Panc1 (cell line): ENCODE data around the gene GNB1. TPM values are rescaled to one million over a fixed set of nuclear protein-coding genes. Genes with fewer than 3 reads are reported as not detected.

Experiments
- ATAC-seq: fragments of 200-7000 bp; cut with Tn5 transposase; 2 replicates; pipeline ENCODE4 v1.9.1; 2020; ENCODE audit warnings: mild to moderate bottlenecking, moderate library complexity
- BruUV-seq: library from RNA; stranded (reverse); fragments of 400-500 nt; replicated peaks from 2 replicates; lab custom pipeline; 2021; lab: Mats Ljungman, UMichigan
- CTCF ChIA-PET: fragments of 300-600 bp; sonication (Branson Sonifier 250); formaldehyde crosslinking; loops from one replicate; lab custom pipeline; 2022; ENCODE audit warnings: antibody characterized with exemption; lab: Charles Lee
- POLR2A ChIA-PET: fragments of 300-600 bp; sonication (Branson Sonifier 250); formaldehyde crosslinking; loops from one replicate; lab custom pipeline; 2022; ENCODE audit warnings: antibody characterized with exemption; lab: Charles Lee
- DNase-seq: peaks from one replicate; pipeline ENCODE4 v3.0.0-alpha.2; 2010; ENCODE audit warnings: low read depth, low spot score
- H3K27ac ChIP-seq: 2 replicates; pipeline ENCODE4 v1.5.1; 2011; ENCODE audit warnings: mild to moderate bottlenecking, low read length, inconsistent platforms
- H3K27me3 ChIP-seq: fragments of 200-500 bp; sonication (Bioruptor generic); 2 replicates; pipeline ENCODE4 v1.6.0; 2014; ENCODE audit warnings: low read length, inconsistent platforms; ENCODE audit not compliant: control insufficient read depth, insufficient read depth
- H3K36me3 ChIP-seq: fragments of 200-500 bp; sonication (Bioruptor generic); 2 replicates; pipeline ENCODE4 v1.5.1; 2014; ENCODE audit warnings: inconsistent platforms, mild to moderate bottlenecking, low read length, moderate library complexity; ENCODE audit not compliant: control insufficient read depth, insufficient read depth
- H3K4me1 ChIP-seq: 2 replicates; pipeline ENCODE4 v1.5.1; 2011; ENCODE audit warnings: inconsistent platforms, mild to moderate bottlenecking, low read length, moderate library complexity; ENCODE audit not compliant: control insufficient read depth, insufficient read depth
- H3K4me3 ChIP-seq, 2 experiments: 2 replicates each; pipeline ENCODE4 v1.5.1; 2011 to 2012; ENCODE audit warnings: low read depth in 2 of 2, low read length in 2 of 2, mild to moderate bottlenecking in 2 of 2, inconsistent platforms in 1 of 2, moderate library complexity in 1 of 2
- H3K9me3 ChIP-seq: fragments of 200-500 bp; sonication (Bioruptor generic); 2 replicates; pipeline ENCODE4 v1.5.1; 2014; ENCODE audit warnings: low read depth, mild to moderate bottlenecking, inconsistent platforms, low read length, moderate library complexity; ENCODE audit not compliant: control insufficient read depth, insufficient read depth
- CTCF ChIP-seq: fragments of 450-650 bp; IDR thresholded peaks from 2 replicates; pipeline ENCODE4 v1.5.1; 2017; ENCODE audit warnings: mild to moderate bottlenecking
- POLR2AphosphoS5 ChIP-seq: IDR thresholded peaks from 2 replicates; pipeline ENCODE4 v1.6.1; 2012; ENCODE audit warnings: mild to moderate bottlenecking, low read depth, low read length, moderate library complexity
- REST ChIP-seq, 2 experiments: IDR thresholded peaks; 2 replicates each; pipeline ENCODE4 v1.6.1; 2011 to 2012; ENCODE audit warnings: low read depth in 2 of 2, control low read depth in 1 of 2, low read length in 1 of 2, mild to moderate bottlenecking in 1 of 2, moderate library complexity in 1 of 2; ENCODE audit not compliant: insufficient read depth in 1 of 2
- SIN3A ChIP-seq: IDR thresholded peaks from 2 replicates; pipeline ENCODE4 v1.6.1; 2012; ENCODE audit warnings: low read depth, mild to moderate bottlenecking, low read length, moderate library complexity, borderline replicate concordance; ENCODE audit not compliant: insufficient read depth
- TCF7L2 ChIP-seq: IDR thresholded peaks from 2 replicates; pipeline ENCODE4 v1.6.1; 2011; ENCODE audit warnings: mild to moderate bottlenecking, low read depth, low read length, inconsistent platforms
- in situ Hi-C: cut with HindIII; loops from 2 replicates; pipeline ENCODE4 v1.10.0; 2016; ENCODE audit warnings: low sequenced_read_pairs, low pct_unique_long_range_greater_than_20kb
- intact Hi-C: fragments of 100-400 bp; cut with micrococcal nuclease; formaldehyde crosslinking; loops from one replicate; pipeline ENCODE4 v1.10.0; 2022; ENCODE audit not compliant: unreplicated experiment
- total RNA-seq: library from RNA; stranded (reverse); gene quantifications from one replicate; pipeline ENCODE4 v1.2.1, GENCODE V29; 2021; ENCODE audit not compliant: unreplicated experiment

GNB1 gene
- total RNA-seq, 1 experiment from 2014 or later: 499 TPM

GRCh38 chr1:1893291-1893985, 2.6 kb upstream of the GNB1 start:
- no peak for TF ChIP-seq REST (IDR thresholded peaks at IDR 0.05; ENCODE audit: insufficient read depth in 1 of 2, low read depth in 2 of 2, low read length in 1 of 2)
- no peak for TF ChIP-seq CTCF
- no peak for TF ChIP-seq TCF7L2
- TF ChIP-seq SIN3A: no peak
- no peak for TF ChIP-seq POLR2AphosphoS5
- ChIA-PET CTCF (no interaction called here), POLR2A (no interaction called here)
- in situ Hi-C loops (no loop called here), intact Hi-C loops (no loop called here)
- Histone ChIP-seq H3K36me3 (peaks cover 4% of the 10 kb centered on the region; the same call in 1 of the 2 replicates), H3K4me3 (no peak overlapping the region), H3K27ac (no peak overlapping the region), H3K27me3 (no peaks in the 10 kb centered on the region), H3K9me3 (no peaks in the 10 kb centered on the region), H3K4me1 (peaks cover 36% of the 10 kb centered on the region)
- ATAC-seq (no peak), DNase-seq (no peak)
- BruUV-seq: no TSS peak

GRCh38 chr1:1892763-1893120, 1.9 kb upstream of the GNB1 start:
- no peak for TF ChIP-seq REST (IDR thresholded peaks at IDR 0.05; ENCODE audit: insufficient read depth in 1 of 2, low read depth in 2 of 2, low read length in 1 of 2)
- no peak for TF ChIP-seq CTCF
- TF ChIP-seq TCF7L2: no peak
- TF ChIP-seq POLR2AphosphoS5: no peak
- no peak for TF ChIP-seq SIN3A
- ATAC-seq (no peak), DNase-seq (no peak)
- Histone ChIP-seq H3K27ac (no peak overlapping the region), H3K4me3 (no peak overlapping the region), H3K36me3 (peaks cover 4% of the 10 kb centered on the region; the same call in 1 of the 2 replicates), H3K9me3 (no peaks in the 10 kb centered on the region), H3K27me3 (no peaks in the 10 kb centered on the region), H3K4me1 (peaks cover 41% of the 10 kb centered on the region)
- ChIA-PET POLR2A (no interaction called here), CTCF (no interaction called here)
- intact Hi-C loops (no loop called here), in situ Hi-C loops (no loop called here)
- no TSS peak for BruUV-seq
